HG02870 (cell line): ENCODE results near the gene ERGIC1.
"Not testable (repeated sequence)": the region's sequence is repeated elsewhere in the genome, so short reads cannot be mapped to it uniquely, and the experiment has no call there.

Source experiments
- ATAC-seq: cut with Tn5 transposase; IDR thresholded peaks from one replicate; pipeline ENCODE4 v1.9.1; 2021; ENCODE audit warnings: mild to moderate bottlenecking, moderate library complexity; ENCODE audit not compliant: unreplicated experiment

The ERGIC1 gene

DNA sequence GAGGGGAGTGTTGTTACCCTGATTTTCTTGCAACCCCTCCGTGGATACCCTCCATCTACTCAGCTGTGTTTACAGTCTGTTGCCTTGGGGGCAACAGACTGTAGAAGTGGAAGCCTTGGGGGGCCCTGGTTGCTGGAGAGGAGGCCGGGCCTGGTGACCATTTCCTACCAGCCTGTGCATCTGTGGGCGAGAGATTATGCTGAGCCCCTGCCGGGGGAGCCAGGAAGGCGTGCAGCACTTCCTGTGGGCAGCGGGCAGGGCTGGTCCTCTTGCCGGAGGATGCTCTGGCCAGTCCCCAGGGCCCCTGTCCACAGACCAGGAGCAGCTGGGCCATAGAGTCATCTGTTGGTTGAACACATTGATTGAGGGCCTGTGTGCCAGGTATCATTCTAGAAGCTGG, 11.1 kb downstream of the ERGIC1 start:
- no peak for ATAC-seq

DNA sequence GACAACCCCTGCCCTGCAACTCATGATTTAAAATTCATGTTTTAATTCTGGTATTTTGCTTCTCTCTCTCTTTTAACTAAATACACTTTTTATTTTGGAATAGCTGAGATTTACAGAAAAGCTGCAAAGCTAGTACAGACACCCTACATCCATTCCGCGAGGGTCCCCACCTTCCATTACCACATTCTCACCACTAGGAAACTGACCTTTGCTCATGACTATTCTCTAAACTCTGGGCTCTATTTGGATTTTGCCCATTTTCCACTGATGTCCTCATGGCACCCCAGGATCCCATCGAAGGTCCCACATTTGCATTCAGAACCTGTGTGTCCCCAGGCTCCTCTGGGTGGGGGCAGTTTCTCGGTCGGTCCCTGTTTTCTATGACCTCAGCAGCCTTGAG, 11.5 kb downstream of the ERGIC1 start:
- no peak for ATAC-seq

DNA sequence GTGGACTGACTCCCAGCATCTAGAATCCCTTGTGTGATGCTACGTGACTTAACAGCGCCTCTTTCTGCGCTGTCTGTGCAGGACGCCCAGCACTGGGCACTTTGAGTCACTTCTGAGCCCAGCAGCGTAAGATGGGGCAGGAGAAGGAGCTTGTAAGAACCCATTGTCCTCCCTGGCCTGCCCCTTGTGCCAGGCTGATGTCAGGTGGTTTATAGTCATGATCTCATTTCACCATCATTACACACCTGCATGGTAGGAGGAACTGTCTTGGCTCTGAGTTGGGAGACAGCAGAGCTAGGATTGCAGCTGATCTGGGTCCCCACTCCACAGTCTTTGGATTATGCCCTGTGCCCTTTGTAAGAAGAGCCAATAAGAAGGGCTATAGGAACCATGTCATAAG, 12.2 kb downstream of the ERGIC1 start:
- no peak for ATAC-seq

DNA sequence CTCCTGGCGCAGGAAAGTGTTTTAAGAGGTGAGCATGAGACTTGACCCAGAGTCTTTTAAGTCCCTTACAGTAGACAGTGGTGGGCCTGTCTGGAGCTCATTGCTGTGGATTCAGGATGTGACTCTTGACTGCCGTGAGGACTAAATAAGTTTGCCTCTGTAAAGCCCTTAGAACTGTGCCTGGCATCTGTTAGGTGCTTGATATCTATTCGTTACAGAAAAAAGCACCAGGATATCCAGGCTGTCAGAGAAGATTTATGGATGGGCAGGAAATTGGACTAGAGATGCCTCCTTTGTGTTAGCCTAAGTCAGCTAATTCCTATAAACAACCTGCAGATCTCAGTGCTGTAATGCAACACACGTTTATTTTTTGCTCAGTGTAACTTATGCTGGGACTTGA, 12.6 kb downstream of the ERGIC1 start:
- ATAC-seq, result no peak

DNA sequence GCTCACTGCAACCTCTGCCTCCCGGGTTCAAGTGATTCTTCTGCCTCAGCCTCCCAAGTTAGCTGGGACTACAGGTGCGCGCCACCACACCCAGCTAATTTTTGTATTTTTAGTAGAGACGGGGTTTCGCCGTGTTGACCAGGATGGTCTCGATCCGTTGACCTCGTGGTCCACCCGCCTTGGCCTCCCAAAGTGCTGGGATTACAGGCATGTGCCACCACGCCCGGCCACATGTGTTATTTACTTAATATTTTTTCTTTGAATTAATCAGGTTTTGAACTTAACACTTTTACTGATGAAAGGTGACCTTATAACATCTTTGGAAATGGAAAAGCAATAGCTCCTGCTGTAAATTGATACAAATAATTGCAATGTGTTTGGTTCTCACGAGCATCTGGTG, 13.5 kb downstream of the ERGIC1 start:
- ATAC-seq, result not testable (repeated sequence)

DNA sequence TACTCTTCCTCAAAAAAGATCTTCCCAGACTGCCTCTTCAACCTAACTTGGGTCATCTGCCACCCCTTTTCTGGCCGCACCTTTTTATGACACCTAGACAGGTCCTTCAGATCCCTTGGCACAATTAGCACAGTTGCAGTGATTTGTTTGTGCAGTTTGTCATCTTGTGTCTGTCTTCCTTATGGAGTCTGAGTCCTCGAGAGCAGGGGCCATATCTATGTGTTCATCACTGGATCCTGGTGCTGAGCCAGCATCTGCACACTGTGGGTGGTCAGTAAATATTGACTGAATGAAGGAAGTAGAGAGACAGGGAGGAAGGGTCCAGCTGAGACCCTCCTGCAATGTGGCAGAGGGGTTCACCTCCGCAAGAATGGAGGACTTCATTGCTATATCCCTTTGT, 14.4 kb downstream of the ERGIC1 start:
- ATAC-seq, result no peak

DNA sequence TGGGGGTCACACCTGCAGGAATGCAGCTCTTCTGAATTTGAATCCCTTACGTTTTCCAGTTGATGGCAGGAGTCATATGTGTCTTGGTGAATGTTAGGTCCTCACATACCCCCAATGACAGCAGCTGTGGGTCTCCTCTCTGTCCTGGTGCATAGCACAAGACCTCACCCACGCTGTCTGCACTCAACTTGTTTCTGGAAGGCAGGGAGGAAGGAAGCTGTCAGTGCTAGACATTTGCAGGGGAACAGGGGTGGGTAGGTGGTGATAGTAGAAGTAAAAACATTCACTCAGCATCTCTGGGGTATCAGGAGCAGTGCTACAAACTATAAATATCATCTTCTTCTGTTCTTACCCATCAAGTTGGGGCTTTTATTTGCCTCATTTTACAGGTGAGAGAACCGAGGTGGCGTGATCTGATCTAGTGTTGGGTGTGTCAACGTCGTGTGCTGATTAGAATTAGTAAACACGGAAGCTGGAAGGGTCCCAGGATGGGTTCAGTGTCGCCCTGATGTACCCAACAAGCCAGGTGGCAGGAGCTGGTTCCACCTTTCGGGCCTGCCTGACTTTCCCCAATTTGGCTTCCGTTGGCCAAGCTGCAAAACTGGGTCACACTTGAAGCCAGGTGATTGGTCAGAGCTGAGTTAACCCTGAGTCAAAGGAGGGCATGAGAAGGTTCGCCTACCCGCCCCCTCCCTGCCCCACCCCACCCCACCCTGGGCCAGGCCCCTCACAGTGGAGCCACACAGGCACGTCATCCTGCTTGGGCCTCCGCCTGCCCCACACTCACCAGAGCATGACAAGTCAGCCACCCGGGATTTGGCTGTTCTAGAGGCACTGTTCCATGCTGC, 15.8 kb downstream of the ERGIC1 start:
- ATAC-seq, result peak; percentile 41

DNA sequence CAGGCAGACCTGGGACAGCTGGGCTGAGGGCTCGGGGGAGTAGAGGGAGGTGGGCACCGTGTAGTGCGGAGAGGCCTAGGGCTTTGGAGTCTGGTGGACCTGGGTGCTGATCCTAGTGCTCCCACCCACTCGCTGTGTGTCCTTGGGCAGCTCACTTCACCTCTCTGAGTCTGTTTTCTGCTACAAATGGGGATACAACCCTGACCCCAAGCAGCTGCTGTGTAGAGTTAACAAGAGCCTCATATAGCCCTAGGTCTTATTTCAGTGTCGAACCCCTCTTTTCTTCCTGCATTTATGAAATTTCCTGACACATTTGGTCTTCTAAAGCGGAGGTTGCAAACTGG, 16.4 kb downstream of the ERGIC1 start:
- ATAC-seq, result no peak

DNA sequence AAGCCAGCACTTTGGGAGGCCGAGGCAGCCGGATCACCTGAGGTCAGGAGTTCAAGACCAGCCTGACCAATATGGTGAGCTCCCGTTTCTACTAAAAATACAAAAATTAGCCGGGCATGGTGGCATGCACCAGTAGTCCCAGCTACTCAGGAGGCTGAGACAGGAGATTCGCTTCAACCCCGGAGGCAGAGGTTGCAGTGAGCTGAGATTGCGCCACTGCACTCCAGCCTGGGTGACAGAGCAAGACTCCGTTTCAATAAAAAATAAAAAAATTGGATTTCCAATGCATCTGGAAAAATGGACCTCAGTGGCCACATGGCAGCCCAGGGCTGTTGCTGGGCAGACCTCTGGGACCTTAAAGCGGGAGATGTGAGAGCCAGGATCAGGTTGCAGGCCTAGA, 17.2 kb downstream of the ERGIC1 start:
- ATAC-seq, result not testable (repeated sequence)

DNA sequence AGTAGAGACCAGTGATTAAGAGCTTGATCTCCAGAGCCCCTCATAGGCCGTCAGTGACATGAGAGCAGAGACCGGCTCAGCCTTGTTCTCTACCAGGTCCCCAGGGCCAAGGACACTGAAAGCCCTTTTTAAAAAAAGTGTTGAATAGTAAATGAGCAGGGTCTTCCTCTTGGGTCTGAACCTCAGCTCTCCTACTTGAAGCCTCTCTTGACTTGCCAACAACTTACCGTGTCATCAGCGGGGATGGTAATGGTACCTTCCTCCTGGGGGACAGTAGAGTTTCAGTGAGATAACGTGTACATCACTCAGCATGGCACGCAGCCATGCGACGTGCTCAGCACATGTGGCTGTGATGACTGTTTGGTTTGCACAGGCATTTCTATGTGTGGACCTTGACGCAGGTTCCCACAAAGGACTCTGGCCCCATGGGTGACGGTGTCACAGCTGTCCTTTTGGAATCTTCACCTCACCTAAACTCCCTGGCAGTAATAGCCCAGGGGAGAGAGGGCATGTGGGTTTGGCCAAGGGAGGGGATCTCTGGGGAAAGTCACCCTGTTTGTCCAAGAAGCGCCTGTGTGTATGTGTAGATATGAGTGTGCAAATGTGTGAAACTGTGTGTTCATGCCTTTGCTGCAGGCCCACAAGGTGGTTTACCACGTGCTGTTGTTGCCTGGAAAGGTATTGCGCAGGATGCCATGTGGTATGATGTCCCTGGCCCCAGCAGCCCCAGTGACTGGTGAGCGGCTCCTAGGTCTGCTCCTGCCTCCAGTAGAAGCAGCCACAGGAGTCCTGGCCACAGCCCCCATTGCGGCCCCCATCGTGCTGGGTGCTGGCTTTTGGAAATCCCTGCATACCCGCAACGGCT, 18.7 kb downstream of the ERGIC1 start:
- no peak for ATAC-seq

DNA sequence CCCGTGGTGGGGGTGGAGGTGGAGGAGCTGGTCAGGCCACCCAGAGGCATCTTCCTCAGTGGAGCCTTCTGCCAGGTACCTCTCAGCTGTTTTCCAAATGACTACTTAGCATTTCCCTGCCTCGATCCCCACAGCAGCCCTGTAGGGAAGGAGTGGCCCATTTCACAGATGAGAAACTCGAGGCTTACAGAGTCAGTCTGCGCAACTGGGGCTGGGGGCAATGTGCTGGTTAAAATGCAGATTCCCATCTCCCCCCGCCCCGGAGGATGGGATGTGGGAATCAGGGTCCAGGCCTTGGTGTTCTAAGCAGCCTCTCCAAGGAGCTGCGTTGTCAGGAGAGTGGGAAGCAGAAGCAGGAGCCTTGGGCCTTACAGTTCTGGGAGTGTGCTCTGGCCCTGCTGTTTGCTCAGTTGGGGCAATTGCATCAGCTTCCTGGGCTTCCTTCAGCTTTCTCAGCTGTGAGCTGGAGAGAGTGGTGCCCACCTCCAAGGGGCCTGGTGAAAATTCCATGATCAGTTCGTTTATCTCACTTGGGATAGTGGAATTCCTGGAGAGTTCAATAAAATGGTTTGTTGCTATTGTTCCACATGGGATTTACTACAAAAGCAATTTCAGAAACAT, 19.4 kb downstream of the ERGIC1 start:
- no peak for ATAC-seq

DNA sequence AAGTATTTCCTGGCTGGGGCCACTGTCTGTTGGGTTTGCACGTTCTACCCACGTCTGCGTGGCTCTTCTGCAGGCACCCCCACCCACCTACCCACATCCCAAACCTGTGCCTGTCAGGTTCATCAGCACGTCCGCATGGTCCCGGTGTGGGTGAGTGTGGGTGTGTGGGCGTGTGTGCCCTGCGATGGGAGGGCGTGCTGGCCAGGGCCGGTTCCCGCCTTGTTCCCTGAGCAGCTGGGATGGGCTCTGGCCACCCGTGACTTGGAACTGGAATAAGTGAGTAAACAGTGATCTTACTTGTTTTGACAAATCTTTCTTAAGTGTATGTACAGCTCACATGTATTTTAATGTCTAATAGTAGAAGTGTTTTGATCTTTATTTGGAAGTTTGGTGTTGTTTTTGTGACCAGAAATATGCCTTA, 20.4 kb downstream of the ERGIC1 start:
- no peak for ATAC-seq

DNA sequence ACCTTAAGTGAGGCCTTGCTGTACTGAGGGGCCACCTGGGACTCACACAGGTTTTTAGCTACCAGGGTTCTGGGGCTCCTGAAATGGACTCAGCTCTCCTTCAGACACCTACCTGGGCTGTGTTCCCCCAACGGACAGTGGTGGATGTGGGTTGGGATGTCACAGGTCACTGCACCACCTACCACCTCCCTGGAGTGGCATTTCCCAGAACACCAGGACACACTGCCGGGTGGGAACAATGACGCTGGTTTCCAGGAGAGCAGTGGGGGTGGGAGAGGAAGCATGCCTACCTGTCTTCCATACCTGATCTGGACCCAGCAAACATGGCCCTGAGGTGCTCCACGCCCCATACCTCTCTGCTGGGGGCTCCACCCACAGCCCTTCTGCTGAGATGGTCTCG, 20.9 kb downstream of the ERGIC1 start:
- ATAC-seq, result no peak

DNA sequence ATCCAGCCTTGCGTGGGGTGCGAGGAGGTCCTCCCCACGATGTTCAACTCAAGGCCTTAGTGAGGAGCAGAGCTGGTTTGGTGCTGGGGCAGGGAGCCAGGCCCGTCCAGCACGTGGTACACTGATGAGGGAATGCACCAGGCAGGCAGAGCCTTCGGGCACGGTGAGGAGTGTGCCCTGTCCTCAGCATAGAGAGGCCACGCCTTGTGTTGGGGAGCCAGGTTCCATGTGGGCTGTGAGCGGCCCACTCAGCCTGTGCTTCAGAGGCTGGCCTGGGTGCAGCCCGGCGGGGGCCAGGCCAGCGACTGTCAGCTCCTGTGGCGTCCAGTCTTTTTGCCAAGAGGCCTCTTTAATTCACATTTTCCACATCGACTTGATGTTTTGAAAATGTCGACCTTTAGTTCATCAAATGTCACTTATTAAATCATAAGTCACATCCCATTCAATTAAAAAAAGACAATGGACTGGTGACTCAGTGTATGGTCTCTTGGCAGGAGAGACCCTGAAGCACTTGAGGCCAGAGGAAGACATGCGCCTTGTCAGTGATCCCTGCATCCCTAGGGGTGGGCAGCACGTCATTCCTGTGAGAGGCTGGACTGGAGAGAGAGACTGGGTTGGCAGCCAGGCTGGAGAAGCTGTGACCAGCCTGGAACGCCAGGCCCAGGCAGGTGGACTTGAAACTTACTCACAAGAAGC, 21.7 kb downstream of the ERGIC1 start:
- no peak for ATAC-seq

DNA sequence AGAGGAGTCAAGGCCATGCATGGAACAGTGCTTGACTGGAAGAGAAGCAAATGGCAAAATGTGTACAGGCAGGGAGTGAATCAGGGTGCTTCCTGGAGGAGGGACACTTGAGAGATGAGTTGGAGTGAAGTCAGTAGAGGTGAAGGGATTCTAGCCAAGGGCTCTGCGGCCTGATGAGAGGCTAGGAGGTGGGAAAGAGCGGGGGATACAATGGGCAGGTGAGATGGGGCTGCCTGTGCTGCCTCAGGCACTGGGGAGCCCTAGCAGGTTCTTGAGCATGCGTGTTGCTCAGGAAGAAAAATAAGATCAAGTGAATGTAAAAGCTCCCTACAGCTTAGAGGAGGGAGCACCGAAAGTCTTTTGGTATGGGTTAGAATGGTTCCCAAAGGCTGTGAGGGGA, 22.3 kb downstream of the ERGIC1 start:
- ATAC-seq, result no peak

DNA sequence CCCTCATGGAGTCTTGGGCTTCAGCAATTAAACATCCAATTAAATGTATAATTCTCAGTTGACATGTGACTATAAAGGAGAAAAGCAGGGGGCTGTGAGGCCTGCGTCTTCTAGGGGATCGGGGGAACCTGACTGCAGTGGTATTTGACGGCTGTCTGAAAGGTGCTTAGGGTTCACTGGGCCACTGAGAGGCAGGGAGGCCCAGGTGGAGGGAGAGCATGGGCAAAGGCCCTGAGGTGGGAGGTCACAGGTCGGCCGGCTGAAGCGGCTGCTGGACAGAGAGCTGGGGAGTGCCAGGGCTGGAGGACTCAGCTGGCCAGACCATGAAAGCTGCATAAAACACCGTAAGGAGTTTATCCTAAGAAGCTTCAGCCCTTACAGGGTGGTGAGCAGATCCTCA, 23.9 kb downstream of the ERGIC1 start:
- no peak for ATAC-seq

DNA sequence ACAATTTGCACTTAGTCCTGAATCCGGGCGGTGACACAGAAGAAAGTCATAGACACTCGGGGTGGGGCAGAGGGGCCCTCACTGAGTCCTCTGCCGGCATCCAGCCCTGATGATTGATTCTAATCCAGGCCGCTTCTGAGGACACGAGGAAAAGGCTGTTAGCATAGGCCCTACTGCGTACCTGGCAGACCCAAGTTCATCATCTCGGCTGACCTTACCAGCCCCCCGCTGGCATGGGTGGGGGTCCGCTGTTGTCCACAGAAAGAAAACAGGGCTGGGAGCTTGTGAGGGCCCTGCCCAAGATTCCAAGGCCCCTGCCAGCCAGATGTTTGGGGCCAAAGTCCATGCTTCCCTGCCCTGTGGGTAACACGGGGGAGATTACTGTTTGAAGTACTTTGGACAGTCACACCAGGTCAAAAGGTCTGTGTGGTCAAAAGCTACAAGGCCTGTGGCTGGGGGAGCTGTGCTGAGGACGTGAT, 24.5 kb downstream of the ERGIC1 start:
- ATAC-seq, result no peak

DNA sequence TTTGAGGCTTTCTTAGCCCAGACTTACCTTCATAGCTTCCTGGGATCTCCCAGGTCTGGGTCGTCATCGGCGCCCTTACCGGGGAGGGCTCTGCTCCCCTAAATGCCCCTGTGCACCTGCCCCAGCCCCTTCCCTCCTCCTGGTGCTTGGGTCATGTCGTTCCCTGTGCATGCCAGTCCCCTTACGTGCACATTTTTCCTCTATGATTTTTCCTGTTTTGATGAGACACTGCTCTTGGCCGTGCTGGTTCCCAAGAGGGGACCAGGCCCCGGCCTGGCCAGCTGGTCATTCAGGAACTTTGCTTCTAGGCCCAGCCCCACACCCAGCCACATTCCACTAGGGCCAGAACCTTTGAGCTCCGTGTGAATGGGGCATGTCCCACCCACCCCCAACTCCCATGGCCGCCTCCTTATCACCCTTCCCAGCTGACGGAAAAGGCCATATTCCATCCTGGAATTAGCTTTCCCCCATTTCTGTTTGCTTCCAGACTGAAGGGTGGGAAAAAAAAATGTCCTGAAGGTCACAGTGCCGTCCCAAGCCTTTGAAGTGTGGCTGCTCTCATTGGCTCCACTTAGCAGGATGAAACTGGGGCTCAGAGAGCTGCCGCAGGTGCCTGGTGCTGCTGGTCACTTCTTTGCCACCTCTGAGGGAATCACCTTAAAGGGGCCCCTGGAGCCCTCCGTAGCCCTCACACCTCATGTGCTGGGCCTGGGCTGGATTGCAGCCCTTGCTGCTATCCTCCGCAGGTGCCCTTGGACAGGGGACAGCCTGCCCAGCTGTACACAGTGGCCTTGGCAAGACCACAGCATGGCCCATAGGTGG, 25.1 kb downstream of the ERGIC1 start:
- no peak for ATAC-seq

DNA sequence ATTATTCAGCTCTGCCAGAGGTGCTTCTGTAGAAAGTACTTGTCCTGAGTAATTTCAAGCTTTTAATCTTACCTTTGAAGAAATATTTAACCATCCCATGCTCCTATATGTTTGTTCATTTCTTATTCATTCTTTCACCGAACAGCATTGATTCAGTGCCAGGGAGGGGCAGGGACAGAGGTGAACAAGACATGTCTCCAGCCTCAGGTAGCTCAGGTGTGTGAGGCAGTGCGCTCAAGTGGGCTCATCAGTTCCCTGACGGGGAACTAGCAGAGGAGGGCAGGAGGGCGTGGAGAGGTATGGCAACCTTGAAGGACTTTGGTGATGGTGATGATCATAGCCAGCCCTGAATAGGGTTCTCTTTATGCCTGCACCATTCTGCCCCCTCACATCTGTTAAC, 25.9 kb downstream of the ERGIC1 start:
- no peak for ATAC-seq
